NCI-H2107 treated with DMSO at 0.1 percent for 48 hours (cell line): Measurements from ENCODE around the gene MAST4.
"Not testable (repeated sequence)": the region's sequence is repeated elsewhere in the genome, so short reads cannot be mapped to it uniquely, and the experiment has no call there.

ENCODE experiments used
- DNase-seq: peaks from one replicate; lab custom pipeline; 2025; ENCODE audit not compliant: unreplicated experiment; lab: John Stamatoyannopoulos, UW

Gene MAST4

DNA sequence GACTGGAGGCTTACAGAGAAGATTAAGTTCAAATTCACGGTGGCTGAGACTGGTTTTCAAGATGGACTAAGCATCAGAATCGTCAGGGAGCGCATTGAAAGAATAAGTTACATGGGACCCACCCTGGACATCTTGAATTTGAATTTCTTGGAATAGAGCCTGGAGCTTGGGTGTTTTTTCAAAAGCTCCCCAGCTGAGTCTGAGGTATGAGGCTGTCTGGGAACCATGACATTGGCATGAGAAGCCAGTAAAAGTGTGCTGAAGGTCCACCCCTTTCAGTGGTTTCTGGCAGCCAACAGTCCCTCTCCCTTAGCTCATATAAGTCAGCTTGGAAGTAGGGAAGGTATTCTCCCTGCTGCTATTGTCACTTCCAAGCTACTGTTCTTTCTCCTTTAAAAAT, 97.8 kb downstream of the MAST4 start:
- no peak for DNase-seq

DNA sequence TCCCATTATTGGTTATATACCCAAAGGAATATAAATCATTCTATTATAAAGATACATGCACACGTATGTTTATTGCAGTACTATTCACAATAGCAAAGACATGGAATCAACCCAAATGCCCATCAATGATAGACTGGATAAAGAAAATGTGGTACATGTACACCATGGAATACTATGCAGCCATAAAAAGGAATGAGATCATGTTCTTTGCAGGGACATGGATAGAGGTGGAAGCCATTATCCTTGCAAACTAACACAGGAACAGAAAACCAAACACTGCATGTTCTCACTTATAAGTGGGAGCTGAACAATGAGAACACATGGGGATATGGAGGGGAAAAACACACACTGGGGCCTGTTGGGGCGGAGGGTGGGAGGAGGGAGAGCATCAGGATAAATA, 99.6 kb downstream of the MAST4 start:
- not testable (repeated sequence) for DNase-seq

DNA sequence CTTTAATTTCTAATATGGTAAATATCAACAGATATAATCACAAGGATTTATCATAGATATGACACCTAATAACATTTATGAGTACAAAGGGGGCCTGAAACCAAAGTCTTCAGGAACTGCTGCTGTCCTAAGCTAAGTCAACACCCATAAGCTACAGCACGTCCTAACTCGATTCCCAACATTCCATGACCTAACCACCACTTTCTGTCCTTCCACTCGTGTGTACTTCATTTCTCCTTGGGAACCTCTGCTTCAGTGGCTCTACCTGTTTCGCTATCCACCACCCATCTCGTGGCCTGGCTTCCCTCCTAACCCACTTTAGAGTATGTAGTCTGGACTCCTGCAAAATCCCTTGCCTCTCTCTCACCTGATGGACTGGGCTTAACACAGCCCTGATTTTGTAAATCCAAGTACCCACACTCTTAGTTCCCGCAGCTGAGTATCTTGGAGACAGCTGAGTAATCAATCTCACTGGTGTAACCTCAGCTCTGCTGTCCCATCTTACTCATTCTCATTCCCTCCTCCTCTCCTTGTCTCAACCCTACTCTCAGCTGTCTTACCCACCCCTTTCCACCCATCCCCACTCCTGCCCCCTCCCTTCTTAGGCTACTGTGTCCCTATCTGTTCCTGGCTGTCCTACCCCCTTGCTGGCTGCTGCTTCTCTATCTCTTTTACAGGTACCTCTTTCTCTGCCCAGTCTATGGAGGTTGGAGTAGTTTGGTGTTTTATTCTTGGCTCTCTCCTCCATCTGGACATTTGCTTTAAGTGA, 101.8 kb downstream of the MAST4 start:
- no peak for DNase-seq

DNA sequence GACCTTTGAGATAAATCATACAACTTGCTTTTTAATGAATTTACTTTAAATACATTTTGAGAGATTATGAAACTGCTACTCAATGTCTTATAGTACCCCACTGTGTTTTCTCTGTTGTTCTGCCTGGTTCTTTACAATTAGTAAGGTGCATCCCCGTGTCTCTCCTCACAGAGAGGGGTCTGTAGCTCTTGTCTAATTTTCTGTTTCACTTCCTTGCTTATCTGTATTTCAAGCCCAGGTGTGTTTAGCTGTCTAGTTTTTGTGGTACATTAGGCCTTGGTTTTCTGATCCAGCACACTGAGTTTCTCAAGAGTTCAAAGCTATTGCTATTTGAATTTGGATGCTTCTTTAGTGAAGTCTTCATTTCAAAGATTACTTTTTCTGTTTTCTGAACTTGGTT, 105.1 kb downstream of the MAST4 start:
- DNase-seq, result no peak

DNA sequence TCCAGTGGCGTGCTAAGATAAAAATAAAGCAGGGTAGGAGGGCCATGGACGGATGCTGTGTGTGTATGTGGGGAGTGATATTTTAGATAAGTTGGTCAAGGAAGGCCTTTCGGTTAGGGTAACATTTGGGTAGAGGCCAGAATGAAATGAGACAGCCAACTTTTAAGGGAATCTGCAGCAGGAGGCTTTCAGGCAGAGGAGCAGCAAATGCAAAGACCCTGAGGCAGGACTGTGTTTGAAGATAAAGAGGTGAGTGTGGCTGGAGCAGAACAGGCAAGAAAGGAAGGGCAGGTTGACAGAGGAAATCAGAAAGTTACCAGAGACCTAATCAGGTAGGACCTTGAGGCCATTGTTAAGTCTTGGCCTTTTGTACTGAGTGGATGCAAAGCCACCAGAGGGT, 106.2 kb downstream of the MAST4 start:
- no peak for DNase-seq

DNA sequence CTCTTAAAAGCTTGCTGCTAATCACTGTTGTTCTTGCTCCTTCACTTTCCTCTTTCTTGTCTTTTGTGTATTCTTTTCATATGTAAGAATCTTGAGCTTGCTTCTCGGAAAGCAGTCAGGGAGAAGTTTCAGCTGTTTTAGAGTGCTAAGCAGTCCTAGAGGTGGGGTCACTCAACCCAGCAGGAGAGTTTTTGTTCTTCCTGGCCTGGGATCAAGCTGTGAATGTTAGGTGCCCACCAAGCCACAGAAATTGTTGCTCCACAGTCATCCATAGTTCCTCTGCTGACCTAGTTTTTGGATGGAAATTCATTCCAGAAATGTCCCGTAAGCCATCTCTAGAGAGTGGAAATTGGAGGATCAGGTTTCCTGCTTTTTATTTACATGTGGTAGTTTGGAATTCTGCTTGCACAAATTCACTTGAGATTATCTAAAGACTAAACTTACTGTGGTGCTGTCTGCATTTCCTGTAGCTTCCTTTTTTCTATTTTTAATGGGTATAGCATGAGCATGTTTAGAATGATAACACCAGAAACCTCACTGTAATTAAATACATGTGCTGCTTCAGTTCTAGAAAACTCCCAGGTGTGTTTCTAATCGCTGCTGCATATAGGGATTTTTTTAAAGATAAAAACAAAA, 108.7 kb downstream of the MAST4 start:
- peak; percentile 65 for DNase-seq

DNA sequence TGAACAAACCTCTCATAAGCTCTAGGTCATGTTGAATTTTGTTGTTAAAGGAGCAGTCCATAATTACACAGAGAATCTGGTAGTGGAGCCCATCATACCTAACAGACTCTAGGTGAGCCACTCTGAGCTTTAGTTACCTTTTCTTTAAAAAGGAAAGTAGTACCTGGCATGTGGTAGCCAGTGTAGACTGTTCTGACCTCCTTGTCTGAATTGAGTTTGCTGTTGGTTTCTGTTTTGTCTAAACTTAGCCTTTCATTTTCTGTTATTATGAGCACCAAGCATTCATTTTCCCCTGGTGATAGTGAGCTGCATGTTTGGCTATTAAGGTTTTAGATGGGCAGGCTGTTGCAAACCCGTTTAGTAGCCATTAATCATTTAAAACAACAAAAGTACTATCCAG, 112.2 kb downstream of the MAST4 start:
- no peak for DNase-seq

DNA sequence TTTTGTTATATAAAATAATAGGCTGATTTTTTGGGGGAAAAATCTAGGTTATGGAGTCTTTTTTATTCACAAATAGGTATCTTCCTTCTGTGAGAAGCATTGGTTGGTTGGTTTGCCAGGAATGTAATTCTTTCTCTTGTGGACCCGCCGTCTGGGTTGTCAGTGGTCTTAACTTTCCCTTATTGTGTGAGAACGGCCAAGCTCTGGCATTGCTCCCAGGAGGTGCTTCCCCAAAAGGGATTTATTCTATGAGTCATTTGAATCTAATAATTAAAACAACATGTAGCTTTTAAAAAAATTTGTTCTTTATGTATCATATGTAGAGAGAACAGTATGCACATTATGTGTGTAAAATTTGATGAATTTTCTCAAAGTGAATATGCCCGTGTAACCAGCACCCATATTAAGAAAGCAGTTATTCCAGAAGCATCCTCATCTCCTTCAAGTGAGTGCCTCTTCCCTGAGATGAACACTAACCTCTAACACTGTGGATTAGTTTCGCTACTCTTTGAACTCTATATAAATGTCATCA, 114.4 kb downstream of the MAST4 start:
- no peak for DNase-seq

DNA sequence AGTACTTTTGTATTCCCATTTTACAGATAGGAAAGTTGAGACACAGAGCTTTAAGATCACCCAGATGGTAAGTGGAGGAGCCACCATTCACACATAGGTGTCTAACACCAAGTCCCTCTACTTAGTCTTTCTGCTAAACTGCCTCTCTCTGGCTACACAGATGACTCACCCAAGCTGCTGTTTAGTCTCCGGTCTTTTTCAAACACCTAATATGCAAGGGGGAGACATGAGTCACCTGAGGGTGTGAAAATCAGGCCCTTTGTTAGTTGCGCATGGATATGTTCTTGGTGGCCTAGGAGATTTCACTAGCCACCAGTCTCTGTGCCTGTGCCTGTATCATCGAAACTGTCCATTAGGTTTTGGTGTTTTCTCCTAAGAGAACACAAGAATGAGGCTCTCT, 117.8 kb downstream of the MAST4 start:
- no peak for DNase-seq

DNA sequence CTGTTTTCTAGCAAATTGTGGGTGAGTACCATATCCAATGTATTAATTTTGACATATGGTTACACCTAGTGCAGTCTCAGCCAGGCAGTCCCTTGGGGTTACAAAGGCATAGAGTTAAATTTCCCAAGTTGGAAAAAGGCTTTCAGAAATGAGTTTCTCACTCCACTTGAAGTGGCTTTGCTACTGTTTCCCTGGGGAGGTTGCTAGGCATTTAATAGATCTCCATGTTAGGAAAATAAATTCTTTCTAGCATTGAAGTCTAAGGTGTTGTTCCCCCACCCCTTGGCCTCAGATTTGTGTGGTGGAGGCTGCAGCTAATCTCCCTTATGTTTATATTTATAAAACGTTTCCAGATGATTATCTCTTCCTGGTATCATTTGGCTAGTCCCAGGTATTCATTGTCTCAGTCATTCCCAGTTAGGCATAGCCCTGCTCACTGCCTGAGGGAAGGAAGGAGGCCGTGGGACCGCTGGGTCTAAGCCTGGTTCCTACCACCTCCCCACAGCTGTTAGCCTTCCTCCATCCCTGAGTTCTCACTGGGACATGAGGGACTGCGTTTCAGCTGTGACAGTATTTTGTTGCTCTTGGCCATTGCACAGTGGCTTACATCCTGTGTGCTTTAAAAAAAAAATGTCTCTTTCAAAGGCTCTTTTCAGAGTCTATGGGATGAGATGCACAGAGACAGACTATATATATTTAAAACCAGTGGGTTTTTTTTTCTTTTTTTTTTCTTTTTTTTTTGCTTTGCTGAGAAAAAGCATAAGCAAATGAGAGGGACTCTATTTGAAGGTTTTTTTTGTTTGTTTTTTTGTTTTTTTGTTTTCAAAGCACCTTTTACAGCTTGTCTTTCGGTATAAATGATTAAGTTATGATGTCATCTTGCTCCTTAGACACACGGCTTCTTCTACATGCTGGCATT, 121.5 kb downstream of the MAST4 start:
- DNase-seq, result peak; percentile 72

DNA sequence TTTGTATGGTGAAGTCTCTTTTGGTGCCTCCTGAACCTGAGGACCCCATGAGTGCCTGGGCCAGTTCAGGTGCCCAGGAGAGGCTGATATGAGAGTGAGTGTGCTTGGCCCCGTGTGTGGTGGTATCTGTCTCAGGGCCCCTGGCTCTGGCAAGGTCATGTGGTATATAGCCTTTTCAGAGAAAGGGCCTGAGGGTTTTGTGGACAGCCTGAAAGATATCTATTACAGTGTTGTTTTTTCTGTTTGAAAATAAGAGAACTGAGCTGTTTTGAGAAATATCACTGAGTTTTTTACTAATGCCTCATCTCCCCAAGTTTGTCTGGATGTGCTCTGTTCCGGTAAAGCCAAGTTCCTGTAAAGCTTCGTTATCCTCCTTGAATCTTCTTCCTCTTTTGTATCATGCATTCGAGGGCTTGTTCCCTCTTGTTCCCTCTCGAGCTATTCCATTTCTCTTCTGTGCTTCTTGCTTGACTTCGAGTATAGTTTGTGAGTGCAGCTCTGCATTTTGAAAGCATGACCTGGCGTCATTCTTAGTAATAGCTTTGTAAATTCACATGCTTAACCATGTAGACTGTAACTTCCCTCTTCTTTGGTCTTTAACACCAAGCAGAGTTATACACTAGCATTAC, 122.3 kb downstream of the MAST4 start:
- no peak for DNase-seq

DNA sequence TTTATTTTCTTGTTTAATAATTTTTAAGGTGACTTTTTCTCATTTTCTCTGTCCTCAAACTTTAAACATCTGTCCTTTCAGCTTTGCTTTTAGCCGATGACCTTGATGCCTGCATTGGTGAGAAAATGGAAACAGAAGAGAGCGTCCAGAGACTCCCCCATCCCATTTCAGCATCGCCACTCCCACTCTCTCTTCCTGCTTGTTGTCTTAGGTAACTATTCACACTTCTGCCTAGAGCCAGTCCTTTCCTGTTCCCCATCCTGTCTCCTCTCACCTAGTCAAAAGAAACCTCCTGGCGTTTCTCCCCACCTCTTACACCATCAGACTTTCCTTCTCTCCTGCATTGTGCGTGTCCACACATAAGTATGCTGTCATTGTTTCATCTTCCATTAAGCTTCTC, 124.6 kb downstream of the MAST4 start:
- no peak for DNase-seq

DNA sequence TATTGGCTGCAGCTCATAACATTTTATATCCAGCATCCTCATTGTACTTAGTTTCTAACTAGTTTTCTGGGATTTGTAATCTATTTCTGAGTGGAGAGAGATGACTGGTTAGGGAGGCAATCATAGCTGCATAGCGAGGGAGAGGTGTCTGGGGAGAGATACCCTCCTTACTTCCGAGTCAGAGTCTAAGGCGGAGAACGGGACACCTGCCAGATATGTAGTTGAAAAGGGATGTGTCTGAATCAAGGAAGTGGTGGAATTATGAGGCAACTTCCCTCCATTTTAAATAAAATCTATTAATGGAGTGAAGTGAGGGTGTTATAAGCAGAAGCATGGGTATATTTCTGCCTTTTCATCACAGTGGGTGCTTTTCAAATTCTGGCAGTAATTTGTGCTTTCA, 126.5 kb downstream of the MAST4 start:
- no peak for DNase-seq

DNA sequence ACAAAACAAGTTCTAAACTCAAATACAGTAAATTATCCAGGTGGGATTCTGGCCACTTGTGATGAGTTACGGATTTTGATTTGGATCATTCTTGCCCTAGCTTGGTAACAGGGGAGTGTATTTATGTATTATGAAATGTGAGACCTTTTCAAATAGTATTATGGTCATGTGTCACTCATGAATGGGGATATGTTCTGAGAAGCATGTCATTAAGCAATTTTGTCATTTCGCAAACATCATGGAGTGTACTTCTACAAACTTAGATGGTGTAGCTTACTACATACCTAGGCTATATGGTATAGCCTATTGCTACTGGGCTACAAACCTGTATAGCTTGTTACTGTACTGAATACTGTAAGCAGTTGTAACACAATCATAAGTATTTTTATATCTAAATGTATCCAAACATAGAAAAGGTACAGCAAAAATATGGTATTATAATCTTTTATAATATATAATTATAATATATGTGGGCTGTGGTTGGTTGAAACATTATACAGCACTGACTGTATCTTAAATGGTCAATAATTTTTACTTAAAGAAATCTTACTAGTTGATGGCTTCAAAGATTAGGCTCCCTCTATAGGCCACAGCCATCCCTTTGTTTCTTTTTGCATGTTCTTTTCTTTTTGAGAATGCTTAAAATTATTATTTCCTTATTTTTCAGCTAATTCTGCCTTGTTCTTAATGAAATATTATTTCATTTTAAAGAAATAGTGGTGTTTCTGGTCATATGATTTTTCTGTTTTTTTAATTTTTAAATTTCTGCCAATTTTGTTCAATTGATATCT, 128.4 kb downstream of the MAST4 start:
- DNase-seq, result no peak

DNA sequence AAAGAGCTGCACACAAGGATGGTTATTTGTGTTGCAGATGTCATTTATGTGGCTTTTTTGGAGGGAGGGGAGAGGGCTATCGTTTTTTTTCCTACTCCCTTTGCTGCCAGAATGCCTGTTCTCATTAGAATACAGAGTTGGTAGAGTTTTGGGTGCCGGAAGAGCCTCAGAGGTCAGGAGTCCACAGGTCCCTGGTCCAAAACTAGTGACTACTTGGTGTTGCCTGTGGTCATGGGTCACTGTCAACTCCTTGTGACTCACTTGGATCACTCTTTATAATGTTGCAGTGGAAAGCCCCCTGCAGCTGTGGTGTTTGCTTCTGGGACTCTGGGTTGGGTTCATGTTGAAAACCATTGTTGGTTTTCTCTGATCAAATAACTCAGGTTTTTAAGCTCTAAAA, 131.4 kb downstream of the MAST4 start:
- DNase-seq, result no peak

DNA sequence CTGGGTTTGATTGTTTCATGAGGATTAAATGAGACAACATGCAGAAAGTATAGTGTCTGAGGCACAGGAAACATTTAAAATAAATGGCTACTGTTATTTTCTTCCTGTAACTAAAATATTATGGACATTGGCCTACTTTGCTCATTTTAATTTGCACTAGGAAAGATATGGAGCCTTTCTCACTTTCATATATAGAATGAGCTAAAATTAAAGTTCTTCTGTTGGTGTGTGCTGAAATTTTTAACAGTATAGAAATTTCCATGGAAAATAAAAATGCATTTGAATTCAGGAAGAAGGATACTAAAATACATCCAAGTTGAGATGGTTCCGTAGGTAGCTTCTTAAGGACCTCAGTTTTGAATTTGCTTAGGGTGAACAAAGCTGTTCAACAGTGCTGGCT, 131.9 kb downstream of the MAST4 start:
- DNase-seq, result no peak

DNA sequence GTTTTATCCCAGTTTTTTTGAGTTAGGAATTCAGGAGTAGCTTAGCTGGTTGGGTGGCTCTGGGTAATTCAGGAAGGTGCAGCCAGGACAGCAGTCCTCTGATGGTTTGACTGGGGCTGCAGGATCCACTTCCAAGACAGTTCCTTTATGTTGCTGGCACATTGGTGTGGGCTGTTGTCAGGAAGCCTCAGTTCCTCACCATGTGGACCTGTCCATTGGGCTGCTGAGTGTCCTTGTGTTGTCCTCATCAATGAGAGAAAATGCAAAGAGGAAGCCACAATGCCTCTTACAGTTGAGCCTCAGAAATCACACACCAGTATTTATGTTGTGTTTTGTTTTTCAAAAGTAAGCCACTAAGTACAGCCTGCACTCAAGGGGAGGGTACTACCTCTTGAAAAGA, 140.9 kb downstream of the MAST4 start:
- no peak for DNase-seq

DNA sequence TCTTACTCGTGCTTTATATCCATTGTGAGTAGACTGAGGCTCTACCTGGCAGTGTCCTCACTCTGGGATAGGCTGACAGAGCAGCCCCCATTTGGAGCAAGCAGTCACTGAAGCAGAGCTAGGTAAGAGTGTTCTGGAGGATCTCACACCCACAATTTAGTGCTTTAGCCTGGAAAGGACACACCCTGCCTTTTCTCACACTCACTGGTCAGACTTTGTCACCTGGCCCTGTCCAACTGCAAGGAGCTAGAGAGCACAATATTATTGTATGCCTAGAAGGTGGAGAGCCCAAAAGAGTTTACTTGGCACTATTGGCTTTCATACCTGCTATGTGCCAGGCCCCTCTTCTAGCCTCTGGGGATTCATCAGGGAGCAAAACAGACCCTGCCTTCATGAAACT, 141.9 kb downstream of the MAST4 start:
- no peak for DNase-seq

DNA sequence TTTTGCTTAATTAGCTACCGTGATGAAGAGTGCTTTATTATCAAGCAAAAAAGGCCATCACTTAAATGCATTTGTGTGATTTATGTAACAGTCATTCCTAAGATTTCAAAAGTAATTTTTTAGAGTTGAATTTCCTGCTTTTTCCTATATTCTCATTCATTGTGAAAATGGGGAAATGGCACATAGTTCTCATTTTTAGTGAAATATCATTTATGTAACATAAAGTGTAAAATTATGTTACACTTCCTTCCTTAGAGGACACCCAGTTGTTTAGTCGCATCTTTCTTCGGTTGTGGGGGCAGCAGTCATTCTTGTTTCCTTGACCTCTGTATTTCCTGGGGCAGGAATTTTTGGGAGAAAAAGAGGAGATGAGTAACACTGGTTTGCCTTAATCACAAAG, 142.8 kb downstream of the MAST4 start:
- DNase-seq, result no peak

DNA sequence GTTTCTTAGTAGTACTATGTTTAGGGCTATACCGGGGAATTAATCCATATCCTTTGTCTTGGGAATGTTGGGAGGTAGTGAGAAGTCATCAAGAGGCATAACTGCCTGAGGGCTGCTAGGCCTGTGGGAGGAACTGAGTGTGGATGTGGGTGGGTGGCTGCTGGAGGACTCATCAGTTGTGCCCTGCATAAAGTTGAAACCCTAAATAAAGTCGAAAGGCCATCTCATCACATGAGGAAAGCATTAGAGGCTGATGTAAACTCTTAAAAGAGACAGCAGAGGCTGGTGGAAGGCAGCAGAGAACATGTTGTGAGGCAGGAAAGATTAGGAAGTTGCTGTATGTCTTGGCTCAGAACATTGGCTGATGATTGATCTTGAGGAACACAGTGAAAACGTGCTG, 143.8 kb downstream of the MAST4 start:
- DNase-seq, result no peak
